ENCODE data around the gene COL19A1.

GRCh38 chr6:69887714-69888345 is 21.5 kb downstream of the COL19A1 start:
- TF ChIP-seq ZBTB26 (CRISPR knock-in tag; IDR thresholded peaks at IDR 0.05): no peak
- TF ChIP-seq SMAD1 (IDR thresholded peaks at IDR 0.05; ENCODE audit: low read depth, low read length, partially characterized antibody): no peak
- TF ChIP-seq SMAD4 (CRISPR knock-in tag; conservative IDR thresholded peaks at IDR 0.05): no peak
- no peak for TF ChIP-seq ZKSCAN1 (IDR thresholded peaks at IDR 0.05; ENCODE audit: low read depth, low read length)
- TF ChIP-seq CTCF (IDR thresholded peaks at IDR 0.05 in 2 of 3, conservative IDR thresholded peaks at IDR 0.05 in 1 of 3; ENCODE audit: insufficient read depth in 2 of 3, low read depth in 1 of 3, low read length in 3 of 3): no peak
- TF ChIP-seq ZNF766 (CRISPR knock-in tag; conservative IDR thresholded peaks at IDR 0.05): no peak
- TF ChIP-seq SMC3 (conservative IDR thresholded peaks at IDR 0.05; ENCODE audit: insufficient read depth, low read depth, low read length): no peak
